NCI-H187 treated with DMSO at 0.1 percent for 48 hours (cell line): ENCODE measurements around the gene ATXN7.

ENCODE experiments used
- DNase-seq: peaks from one replicate; lab custom pipeline; 2025; lab: John Stamatoyannopoulos, UW

The ATXN7 gene

DNA sequence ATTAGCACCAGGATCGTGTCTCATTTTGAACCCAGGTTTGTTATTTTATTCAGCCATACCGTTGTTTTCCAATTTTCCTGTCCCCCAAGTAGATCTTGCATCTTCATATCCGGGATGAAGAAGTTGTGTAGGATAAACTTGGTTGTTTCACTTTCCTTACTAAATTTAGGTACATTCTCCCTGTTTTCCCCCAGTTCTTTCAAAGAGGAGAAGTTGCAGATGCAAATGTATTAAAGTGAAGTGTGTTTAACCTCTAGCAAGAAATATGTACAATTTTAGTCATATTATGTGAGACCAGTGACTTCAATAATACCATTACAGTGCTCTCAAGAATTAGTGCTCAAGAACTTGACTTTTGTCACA lies 1.3 kb downstream of the ATXN7 start:
- DNase-seq: no peak

DNA sequence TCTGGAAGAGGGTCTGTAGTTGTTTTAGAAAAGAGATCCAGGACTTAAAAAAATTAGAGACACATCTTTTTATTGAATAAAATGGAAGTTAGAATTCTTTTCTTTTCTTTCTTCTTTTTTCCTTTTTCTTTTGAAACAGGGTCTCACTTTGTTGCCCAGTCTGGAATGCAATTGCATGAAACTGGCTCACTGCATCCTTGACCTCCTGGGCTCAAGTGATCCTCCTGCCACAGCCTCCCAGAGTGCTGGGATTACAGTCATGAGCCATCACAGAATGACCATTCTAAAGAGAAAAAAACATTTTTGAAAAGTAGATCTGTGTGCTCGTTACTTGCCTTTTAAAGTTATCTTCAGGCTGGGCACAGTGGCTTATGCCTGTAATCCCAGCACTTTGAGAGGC lies 3.6 kb downstream of the ATXN7 start:
- DNase-seq: no peak

DNA sequence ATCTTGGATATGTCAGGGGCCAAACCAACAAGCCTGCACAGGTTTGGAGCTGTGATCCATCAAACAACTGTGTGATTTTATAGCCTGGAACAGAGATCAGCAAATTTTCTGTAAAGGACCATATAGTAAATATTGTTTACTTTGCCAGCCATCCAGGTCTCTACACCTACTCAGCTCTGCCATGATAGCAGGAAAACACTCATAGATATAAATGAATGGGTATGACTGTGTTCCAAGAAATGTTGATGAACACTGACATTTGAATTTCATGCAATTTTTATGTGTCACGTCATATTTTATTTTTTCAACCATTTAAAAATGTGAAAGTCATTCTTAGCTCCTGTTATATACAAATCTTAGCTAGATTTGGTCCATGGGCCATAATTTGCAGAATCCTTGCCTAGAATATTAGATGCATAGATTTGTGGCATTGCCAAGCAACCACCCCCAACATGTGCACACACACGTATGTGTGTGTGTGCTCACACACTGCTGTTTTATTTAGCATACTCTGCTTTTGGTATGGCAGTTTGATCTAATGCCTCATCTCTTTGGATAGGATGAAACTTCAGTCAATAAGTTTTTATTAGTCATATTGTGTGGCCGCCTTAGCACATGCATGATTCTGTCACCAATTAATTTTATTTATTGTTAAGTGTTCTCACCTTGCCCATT lies 6.4 kb downstream of the ATXN7 start:
- no peak for DNase-seq

DNA sequence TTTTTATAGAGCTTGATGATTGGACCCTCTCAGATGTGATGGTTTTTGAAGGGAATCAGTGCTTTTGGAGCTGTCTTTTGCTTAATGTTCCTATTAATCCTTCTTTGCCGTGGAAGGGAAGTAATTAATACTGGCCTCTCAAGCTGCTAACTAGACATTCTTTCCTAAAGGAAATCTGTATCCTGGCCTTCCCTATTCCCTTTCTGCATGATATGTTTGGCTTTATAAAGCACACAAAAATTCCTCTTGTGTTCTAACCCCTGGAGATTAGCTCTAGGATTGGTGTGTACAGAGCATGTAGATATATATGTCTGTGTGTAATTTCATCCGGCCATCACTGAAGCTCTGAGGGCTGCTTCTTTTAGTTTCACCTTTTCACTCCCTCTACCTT lies 6.9 kb downstream of the ATXN7 start:
- no peak for DNase-seq

DNA sequence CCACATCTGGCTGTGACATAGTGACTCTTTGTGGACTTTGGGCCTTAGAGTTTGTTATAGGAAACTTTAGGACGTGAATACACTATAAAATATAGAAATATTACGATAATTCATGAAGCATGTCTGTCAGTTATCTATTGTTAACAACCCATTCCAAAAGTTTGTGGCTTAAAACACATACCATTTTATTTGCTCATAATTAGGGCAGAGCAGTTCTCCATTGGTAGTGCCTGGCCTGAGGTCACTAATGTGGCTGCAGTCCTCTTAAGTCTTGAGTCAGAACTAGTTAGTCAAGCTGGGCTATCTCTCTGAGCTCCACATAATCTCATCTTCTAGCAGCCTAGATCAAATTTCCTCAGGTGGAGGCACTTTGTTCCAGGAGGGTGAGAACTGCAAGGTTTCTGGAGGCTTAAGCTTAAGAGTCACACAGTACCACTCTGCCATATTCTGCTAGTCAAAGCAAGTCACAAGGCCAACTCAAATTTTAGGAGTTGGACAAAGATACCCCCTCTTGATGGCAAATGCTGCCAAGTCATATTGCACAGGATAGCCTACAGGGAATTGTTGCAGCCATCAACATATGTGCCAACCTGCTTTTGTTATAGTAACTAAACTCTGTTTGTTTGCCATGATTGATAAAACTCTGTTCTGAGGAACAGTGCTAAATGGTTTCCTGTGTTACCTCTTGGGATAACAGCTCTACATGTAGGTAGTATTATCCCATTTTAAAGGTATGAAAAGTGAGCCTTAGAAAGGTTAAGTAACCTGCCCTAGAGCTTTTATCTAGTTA lies 8.7 kb downstream of the ATXN7 start:
- no peak for DNase-seq

DNA sequence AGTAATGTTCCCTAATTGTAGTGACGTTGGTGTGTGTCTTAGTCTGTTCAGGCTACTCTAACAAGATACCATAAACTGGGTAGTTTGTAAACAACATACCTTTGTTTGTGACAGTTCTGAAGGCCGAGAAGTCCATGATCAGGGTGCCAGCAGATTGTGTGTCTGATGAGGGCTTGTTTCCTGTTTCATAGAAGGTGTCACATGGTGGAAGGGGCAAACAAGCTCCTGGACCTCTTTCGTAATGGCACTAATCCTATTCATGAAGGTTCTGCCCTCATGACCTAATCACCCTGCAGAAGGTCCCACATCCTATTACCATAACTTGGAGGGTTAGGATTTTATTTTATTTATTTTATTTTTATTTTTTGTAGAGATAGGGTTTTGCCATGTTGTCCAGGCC lies 11.1 kb downstream of the ATXN7 start:
- no peak for DNase-seq

DNA sequence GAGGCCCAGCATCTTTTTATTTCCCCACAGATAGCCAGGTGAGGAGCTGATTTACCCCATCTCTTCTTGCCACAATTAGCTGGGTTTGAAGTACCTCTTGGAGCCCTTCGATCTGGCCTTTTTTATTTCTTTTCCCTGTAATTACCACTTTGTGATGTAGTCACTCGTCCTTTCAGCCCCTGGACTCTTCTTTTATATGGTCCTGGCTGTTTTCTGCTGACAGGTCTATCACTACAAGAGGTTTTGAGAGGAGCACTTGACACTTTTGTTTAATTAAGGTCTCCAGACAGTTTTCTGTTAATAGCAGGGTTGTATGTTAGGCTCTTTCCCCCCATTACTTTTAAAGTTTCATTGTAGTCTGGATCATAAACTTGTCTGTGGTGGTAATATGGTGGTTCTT lies 11.8 kb downstream of the ATXN7 start:
- DNase-seq: peak; percentile 49

DNA sequence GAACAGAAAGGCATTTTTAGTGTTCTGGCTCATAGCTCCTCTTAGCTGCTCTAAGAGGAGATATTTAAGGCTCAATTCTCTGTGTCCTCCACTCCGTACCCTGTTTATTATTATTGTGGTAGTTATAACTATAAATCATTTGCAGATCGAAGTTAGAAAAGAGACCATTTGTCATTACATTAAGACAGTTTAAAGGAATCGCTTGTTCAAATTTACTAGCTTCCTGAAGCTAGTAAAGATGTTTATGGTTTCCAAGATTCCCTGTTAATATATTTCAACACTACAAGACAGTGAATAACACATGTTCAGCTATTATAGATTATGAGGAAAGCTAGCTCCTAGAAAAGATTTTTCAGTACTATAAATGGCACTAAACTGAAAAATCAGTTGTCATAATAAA lies 12.6 kb downstream of the ATXN7 start:
- DNase-seq: no peak

DNA sequence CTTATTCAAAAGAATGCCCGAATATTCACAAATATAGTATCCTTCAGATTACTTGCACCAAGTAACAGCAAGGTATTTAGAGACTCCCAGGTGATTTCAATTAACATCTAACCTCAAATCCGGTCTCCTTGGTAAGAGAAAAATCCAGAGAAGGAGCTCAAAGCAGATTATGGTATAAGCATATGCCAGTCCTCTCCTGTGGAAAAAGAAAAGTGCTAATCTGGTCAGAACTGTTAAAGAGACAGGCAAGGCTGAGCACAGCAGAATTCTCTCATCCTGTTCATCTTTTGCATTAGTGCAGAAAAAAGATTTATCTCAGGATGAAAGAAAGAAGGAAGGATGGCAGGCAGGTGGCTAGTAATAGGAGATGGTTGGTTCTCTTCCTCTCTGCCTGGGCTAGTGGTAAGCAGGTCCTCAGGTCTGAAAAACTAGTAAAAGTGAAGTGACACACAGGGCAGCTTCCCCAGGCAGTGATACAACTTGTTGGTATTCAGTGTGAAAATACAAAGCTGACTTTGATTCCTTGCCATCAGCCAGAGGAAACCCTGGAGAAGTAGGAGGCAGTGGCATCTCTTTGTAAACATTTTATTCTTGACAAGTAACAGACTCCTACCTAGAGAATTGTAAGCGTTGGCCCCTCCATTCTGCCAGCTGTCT lies 14.2 kb downstream of the ATXN7 start:
- no peak for DNase-seq

DNA sequence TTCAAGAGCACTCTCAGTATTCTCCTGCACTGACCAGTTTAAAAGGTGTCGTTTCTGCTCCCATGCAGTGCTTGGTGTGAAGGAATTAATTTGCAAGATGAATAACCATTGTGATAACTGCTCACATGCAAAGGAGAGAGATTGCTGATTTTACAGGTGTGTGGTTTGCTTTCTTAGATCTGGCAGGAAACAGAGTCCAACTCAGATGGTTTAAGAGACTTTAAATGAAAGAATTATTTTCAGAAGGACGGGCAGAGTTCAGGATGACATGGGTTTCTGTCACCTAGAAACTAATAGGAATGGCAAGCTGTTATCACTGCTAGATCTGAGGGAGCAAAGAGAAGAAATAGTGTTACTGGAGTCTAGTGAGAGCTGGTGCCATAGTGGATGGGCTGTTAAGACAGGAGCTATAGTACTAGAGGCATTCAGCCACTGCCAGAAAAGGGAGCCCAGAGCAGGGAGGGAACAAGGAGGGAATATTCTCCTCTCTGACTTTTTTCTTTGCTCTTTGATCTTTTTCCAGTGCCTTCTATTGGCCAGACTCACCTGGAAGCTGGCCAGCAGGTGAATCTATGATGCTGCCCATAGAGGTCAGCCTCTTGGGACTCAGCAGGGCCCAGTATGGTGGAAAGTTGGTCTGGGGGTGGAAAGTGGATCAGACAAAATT lies 14.9 kb downstream of the ATXN7 start:
- no peak for DNase-seq

DNA sequence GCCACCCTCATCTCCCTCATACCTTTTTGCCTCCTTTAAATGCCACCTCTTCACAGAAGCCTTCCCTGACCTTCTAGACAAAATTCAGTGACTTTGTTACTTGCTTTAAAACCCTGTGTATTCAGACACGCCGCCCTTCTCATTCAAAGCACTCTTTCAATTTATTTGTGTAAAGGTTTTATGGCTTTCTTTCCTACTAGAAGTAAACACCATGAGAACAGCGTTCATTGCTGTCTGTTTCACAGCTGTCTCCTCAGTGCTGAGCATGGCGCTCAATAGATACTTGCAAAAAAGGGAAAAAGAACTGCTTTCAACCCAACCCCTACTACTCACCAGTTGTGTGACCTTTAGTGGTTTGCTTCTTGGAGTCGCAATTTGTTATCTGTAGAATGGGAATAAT lies 17.0 kb downstream of the ATXN7 start:
- no peak for DNase-seq

DNA sequence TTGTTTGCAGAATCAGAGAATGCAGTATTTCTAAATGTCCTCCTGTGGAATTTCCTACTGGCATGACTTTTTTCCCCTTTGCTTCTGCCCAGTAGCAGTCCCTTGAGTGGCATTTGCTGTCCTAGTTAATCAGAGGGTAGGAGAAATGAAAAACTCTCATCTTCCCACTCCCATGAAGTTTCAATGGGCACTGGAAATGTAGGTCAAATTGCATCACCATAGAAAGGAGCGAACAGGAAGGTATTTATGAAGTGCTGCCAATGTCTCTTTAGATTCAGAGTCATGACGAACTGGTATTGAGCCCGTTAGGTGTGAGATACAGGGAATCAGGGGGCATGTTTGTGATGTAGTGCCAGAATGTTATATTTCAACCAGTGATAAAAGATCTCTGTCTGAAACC lies 23.2 kb downstream of the ATXN7 start:
- DNase-seq: no peak

DNA sequence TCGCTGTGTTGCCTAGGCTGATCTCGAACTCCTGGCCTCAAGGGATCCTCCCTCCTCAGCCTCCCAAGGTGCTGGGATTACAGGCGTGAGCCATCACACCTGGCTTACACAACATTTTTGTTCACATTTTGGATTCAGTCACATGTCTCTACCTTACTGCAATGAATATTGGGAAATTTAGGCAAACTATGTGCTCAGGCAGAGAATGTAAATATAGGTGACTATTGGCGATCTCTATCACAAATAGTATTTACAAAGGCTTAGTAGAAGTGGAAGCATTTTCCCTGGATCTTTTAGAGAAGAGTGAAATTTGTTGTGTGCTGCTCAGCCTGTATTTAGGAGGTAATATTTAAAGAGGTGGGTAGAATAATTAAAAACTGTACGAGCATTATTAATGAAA lies 27.9 kb downstream of the ATXN7 start:
- no peak for DNase-seq

DNA sequence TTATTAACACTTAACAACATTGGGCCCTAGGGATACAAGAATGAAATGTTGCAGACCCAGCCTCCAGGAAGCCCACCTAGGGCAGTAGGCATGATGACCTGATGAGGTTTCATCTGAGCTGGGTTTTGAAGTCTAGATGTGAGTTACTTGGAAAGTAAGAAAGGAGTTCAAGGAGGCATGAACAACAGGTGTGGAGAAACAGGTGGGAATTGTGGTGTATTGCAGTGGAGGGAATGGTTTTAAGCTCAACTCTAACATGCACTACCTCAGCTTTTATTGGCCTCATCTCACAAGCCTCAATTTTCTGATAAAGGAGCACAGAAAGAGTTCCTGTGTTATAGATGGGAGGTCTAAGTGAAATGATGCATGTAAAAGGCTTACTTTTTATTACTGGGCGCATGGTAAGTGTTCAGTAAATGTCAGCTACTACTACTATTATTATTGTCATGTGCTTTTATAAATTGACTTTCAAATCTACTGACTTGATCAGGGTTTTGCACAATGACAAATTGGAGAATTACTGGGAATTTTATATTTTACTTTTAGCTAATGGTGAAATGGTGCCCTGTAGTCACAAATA lies 29.2 kb downstream of the ATXN7 start:
- no peak for DNase-seq

DNA sequence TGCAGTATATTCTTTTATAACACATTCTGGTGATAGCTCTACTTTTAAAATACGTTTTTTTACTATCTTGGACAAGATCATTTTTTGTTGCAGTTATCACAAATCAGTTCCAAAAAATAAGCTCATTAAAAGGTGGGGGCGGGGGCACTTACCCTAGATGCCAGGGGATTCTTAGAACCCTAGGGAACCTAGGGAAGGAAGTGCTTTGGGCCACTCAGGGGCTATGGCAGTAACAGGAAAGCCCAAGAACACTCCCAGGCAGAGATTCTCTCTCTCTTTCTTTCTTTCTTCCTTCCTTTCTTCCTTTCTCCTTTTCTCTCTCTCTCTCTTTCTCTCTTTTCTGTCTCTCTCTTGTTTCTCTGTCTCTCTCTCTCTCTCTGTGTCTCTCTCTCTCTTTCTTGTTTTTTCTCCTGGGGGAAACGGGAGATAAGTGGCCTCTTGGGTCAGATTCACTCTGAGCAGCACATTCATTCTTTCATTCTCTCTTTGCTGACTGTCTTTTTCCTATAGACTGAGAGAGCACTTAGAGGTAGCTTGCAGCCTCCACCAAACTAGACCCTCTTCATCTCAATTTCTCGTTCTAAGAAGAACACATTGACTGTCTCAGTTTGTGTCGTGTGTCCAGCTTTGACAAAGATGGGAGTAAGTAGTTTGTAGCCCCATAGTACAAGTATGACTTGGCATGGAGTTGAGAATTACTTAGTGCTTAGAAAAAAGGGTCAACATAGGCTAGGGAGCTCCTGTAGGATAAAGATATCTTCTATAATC lies 31.9 kb downstream of the ATXN7 start:
- DNase-seq: no peak

DNA sequence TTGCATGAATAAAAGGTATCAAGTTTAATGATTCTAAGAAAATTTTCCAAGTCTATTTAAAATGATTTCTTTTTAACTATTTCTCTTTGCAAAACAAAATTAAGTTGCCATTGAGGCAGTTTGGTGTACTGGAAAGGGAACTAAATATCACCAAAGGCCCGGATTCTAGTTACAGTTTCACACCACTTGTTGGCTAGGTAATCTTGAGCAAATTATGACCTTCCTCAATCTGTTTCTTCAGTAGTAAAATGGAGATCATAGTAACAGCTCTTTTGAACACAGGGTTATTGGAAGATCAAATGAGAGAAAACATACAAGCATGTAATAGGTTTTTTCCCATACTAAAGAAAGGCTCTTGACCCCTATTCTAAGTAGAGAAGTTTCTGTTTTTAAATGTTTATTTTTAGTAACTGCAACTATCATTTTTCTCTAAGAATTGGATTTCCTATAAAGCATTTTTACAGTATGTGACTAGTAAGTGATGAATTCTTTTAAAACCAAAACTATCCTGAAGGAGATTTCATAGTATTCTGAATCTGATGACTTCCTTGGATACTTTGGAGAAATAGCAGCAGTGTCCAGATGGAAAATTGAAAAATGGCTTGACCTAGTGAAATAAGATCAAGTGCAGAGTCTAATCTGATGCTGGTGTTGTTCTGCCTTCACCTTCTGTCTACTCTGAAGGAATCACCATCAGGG lies 32.8 kb downstream of the ATXN7 start:
- DNase-seq: no peak

DNA sequence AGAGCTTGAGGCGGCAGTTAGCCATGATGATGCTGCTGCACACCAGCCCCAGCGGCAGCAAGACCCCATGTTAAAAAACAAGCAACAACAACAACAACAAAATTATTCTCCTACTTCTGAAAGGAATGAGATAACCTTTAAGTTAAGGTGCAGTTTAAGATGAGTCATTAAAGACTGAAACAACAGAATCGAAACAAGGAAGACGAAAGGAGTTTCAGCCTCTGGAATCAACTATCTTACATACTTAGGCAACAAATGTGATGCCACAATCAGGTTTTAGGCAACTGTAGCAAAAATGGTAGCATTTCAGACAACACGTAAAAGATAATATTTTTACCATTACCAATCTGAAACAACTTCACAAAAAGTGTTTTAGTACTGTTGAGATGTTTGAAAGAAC lies 36.3 kb downstream of the ATXN7 start:
- no peak for DNase-seq

DNA sequence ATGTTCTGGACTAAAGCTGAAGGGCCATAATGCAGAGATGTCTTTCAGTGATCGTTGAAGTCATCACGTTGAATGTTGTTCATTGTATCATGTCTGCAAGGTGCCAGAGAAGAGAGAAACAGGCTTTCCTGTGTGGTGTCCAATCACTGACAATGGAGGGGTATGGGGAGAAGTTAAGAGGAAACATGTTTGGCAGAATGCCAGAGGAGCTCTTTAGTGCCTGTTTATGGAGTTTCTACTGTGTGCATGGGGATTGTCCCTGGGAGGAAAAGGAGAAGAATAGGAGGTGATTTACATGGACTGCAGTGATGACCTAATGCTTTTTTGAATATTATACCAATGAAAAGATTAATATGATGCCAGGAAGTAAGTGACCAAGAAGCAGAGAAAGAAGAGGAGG lies 36.8 kb downstream of the ATXN7 start:
- no peak for DNase-seq

DNA sequence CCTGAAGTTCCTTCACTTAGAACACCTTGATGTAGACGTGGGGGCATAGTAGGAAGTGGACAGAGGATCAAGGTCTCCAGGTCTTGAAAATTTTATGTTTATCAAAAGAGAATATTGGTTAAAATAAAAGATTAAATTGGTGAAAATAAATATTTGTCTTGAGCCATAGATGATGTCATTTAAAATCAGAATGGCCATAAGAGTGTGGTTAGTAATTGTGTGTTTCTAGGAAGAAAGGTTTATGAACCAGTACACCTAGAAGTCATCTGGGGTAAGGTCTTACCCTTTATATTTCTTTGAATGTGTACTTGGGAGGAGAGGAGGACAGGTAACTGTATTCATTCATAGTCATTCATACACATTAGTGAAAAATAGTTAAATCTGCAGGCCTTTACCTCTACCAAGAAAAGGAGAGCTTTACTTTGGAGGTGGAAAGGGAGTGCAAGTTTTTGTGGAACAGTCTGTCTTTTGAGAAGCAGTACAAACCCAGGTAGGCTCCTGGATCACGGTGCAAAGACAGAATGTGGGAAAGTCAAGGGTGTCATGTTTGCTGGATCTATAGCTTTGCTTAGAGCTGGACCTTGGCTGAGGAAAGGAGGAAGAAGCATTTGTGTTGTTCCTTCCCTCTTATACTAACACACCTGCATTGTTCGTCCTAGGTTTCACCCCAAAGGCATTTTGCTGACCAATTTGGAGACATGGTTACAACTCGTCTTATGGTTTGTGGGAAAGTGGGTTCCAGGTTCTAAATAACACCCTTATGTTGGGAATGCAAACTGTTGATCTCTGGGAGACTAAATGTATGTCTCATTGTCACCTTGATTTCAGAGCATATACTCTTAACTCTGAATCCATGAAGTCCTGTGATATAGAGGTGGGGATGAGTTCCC lies 42.3 kb downstream of the ATXN7 start:
- no peak for DNase-seq

DNA sequence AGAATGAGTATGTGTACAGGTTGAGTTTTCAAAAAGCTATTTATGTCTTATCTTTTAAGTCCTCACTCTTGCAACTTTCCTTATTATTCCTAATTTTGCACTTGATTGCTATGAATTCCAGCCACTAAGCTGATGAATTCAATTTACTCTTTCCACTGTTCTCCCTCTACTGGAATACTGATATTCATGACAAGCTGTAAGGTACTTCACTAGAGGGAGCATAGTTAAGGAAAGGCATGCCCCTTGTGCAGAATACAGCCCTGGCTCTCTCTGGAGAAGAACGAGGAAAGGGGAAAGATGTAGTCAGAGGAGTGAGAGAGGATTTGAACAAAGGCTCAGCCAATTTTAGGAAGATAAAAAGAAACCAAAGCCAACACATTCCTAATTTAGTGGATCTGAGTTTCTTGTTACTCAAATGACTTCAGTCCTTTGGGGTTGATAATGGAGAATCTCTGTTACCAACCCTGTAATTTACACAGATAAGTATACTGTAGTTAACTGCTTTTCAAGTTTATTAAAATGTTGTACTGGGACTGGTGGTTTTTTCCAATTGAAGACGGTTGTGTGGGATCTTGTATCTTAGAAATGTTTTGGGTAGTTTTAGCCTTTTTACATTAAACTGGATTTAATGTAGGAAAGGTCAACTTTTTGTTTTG lies 44.5 kb downstream of the ATXN7 start:
- no peak for DNase-seq
